ENCODE measurements around the gene HLA-DPA1.
A peak's percentile ranks its signal among the peaks of the same experiment; 100 is the strongest.

The HLA-DPA1 gene

DNA sequence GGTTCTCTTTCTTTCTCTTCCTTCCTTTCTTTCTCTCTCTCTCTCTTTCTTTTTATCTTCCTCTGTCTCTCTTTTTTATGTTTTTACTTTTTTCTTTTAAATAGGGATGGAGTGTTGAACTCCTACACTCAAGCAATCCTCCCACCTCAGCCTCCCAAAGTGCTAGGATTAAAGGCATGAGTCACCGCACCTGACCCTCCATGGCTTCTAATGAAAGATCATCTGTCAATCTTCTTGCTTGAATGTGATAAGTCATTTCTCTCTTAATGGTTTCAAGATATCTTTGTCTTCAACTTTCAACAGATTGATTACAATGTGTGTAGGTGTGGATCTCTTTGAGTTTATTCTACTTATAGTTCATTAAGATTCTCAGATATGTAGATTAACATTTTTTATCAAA, 38.9 kb downstream of the HLA-DPA1 start:
- TF ChIP-seq, protein P1, sequence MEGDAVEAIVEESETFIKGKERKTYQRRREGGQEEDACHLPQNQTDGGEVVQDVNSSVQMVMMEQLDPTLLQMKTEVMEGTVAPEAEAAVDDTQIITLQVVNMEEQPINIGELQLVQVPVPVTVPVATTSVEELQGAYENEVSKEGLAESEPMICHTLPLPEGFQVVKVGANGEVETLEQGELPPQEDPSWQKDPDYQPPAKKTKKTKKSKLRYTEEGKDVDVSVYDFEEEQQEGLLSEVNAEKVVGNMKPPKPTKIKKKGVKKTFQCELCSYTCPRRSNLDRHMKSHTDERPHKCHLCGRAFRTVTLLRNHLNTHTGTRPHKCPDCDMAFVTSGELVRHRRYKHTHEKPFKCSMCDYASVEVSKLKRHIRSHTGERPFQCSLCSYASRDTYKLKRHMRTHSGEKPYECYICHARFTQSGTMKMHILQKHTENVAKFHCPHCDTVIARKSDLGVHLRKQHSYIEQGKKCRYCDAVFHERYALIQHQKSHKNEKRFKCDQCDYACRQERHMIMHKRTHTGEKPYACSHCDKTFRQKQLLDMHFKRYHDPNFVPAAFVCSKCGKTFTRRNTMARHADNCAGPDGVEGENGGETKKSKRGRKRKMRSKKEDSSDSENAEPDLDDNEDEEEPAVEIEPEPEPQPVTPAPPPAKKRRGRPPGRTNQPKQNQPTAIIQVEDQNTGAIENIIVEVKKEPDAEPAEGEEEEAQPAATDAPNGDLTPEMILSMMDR (IDR thresholded peaks at IDR 0.05; ENCODE audit: low read length, missing control alignments), result no peak
- no peak for DNase-seq (ENCODE audit: low read depth)
- no peak overlapping the region for H3K4me3 ChIP-seq (replicated peaks; ENCODE audit: low read depth, low read length)

- DNase-seq (ENCODE audit: low read depth), result no peak
- no peak overlapping the region for H3K4me3 ChIP-seq (replicated peaks; ENCODE audit: low read depth, low read length)
- TF ChIP-seq, protein P1 (IDR thresholded peaks at IDR 0.05; ENCODE audit: low read length, missing control alignments), result no peak
These were observed 43.2 kb downstream of the HLA-DPA1 start for GRCh38 chr6:33030245-33030644.

GRCh38 chr6:33029328-33030184, 43.9 kb downstream of the HLA-DPA1 start:
- peak; percentile 6 for DNase-seq (ENCODE audit: low read depth)
- TF ChIP-seq, protein P1 (IDR thresholded peaks at IDR 0.05; ENCODE audit: low read length, missing control alignments), result no peak
- H3K4me3 ChIP-seq (replicated peaks; ENCODE audit: low read depth, low read length), result no peak overlapping the region

- TF ChIP-seq, protein P1 (IDR thresholded peaks at IDR 0.05; ENCODE audit: low read length, missing control alignments), result no peak
- no peak for DNase-seq (ENCODE audit: low read depth)
- H3K4me3 ChIP-seq (replicated peaks; ENCODE audit: low read depth, low read length), result no peak overlapping the region
These were observed 45.1 kb downstream of the HLA-DPA1 start for GRCh38 chr6:33028220-33028849.

GRCh38 chr6:33024521-33024920, 48.9 kb downstream of the HLA-DPA1 start:
- TF ChIP-seq, protein P1 (IDR thresholded peaks at IDR 0.05; ENCODE audit: low read length, missing control alignments), result no peak
- no peak for DNase-seq (ENCODE audit: low read depth)

GRCh38 chr6:33023536-33023935, 49.9 kb downstream of the HLA-DPA1 start:
- no peak overlapping the region for H3K4me3 ChIP-seq (replicated peaks; ENCODE audit: low read depth, low read length)
- TF ChIP-seq, protein P1 (IDR thresholded peaks at IDR 0.05; ENCODE audit: low read length, missing control alignments), result no peak
- DNase-seq (ENCODE audit: low read depth), result no peak

More at GRCh38 chr6:33024521-33024920, 48.9 kb downstream of the HLA-DPA1 start:
- H3K4me3 ChIP-seq (replicated peaks; ENCODE audit: low read depth, low read length), result no peak overlapping the region
